Airway epithelial cell (primary cell): ENCODE data around the gene ATP13A5. TPM values are rescaled to one million over a fixed set of nuclear protein-coding genes. Genes with fewer than 3 reads are reported as not detected.

Experiments
- total RNA-seq: library from RNA; depleted of rRNA; stranded (reverse); fragments of >200 nt; gene quantifications from 2 replicates; pipeline ENCODE4 v1.2.3, GENCODE V29; 2015

ATP13A5 gene, protein sequence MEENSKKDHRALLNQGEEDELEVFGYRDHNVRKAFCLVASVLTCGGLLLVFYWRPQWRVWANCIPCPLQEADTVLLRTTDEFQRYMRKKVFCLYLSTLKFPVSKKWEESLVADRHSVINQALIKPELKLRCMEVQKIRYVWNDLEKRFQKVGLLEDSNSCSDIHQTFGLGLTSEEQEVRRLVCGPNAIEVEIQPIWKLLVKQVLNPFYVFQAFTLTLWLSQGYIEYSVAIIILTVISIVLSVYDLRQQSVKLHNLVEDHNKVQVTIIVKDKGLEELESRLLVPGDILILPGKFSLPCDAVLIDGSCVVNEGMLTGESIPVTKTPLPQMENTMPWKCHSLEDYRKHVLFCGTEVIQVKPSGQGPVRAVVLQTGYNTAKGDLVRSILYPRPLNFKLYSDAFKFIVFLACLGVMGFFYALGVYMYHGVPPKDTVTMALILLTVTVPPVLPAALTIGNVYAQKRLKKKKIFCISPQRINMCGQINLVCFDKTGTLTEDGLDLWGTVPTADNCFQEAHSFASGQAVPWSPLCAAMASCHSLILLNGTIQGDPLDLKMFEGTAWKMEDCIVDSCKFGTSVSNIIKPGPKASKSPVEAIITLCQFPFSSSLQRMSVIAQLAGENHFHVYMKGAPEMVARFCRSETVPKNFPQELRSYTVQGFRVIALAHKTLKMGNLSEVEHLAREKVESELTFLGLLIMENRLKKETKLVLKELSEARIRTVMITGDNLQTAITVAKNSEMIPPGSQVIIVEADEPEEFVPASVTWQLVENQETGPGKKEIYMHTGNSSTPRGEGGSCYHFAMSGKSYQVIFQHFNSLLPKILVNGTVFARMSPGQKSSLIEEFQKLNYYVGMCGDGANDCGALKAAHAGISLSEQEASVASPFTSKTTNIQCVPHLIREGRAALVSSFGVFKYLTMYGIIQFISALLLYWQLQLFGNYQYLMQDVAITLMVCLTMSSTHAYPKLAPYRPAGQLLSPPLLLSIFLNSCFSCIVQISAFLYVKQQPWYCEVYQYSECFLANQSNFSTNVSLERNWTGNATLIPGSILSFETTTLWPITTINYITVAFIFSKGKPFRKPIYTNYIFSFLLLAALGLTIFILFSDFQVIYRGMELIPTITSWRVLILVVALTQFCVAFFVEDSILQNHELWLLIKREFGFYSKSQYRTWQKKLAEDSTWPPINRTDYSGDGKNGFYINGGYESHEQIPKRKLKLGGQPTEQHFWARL
- 0.09 and 0.49 TPM in 2 replicates for total RNA-seq

DNA sequence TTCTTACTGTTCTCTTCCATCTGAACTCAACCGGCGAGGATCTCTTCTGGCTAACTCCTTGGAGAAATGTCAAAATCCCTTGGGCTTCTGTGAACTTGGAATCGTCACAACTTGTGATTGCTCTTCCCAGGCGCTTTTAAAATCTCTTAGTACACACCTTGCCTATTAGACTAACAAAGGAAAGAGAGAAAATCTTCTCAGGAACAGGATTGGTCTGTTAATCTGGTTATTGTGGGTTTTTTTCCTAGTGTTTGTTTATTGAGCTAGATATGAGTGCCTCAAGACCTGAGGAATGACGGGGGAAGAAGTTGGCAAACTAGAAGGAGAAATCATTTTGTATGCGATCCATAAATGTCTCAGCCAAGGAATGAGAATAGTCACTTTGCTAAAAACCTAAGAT is at the start of gene ATP13A5:
Gene ATP13A5 (minus strand): TSS at position 48 of the 400 bp plus-strand sequence. CDS start 28 bp downstream, at position 20.

DNA sequence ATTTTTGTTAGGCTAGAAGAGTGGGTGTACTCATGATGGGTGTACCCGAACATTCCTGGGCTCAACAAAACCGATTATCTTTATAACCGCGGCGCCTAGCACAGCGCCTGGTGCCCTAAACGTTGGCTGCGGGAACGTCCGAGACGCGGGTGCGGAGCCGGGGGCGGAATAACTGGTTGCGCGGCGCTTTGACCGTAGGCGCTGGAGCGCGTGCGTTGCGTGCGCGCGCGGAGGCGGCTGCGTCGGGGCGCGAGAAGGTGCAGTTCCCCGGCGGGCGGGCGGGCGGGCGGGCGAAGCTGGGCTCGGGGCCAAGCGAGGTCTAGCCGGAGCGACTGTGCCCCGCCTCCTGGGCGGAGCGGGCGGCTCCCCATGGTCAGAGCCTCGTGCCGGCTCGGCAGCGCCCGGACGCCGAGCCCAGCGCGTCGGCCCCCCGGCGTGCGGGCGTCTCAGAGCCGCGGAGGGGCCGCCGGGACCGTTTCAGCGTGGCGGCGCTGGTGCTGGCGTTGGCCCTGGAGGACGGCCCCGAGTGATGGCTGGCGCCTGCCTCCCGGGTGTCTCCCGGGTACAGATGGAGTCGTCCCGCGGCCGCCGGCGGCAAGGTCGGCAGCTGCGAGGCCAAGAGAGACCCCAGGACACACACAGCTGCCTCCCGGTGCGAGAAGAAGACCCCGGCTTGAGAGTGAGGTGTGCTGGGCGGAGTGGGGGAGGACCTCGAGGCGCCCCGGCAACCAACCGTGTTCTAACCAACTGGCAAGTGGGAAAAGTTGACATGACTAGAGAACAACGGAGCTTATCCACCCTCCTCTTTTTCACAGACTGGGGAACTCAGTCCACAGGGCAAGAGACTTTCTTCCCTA is 137.5 kb downstream of the ATP13A5 start, which contains the start of gene PLAAT1:
Gene PLAAT1 (plus strand): TSS at position 373 of the 857 bp plus-strand sequence. CDS start 14,429 bp downstream, outside the sequence.

Other genes starting within 250 kb of the ATP13A5 start
- gene PLAAT1, start 137.5 kb downstream of the ATP13A5 start, total RNA-seq, result 1.6 and 2.0 TPM in 2 replicates
- gene ATP13A4, start 176.1 kb upstream of the ATP13A5 start, total RNA-seq, result 2.7 and 4.4 TPM in 2 replicates
- gene OPA1, start 214.5 kb upstream of the ATP13A5 start, total RNA-seq, result 50.3 and 67.6 TPM in 2 replicates